B cell (primary cell): ENCODE results near the gene PPP1CC.

ENCODE experiments used
- CTCF ChIP-seq: fragments of 200-600 bp; IDR thresholded peaks from one replicate; pipeline ENCODE4 v1.8.0; 2022; ENCODE audit warnings: antibody characterized with exemption, mild to moderate bottlenecking
- EZH2 ChIP-seq: IDR thresholded peaks from 2 replicates; pipeline ENCODE4 v1.6.1; 2012; ENCODE audit warnings: borderline replicate concordance, low read depth, mild to moderate bottlenecking, moderate library complexity, low read length; ENCODE audit not compliant: insufficient read depth, poor library complexity, severe bottlenecking

DNA sequence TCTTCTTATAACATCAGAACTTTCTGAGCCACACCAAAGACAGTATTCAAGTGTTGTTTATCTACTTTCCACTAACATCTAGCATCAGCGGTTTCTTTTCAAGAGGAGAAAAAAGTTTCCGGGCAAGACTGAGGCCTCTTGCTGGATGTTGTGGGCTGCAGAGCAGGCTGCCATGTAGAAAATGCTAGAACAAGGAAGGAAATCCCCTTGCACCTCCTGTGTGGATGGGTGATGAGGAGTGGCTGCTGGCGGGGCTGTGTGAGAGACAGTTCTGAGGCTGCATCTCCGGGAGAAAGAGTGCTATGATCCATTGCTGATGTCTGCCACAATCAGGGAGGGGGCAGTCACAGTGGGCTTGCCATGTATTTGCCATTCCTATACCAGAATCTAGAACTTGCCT is 37.8 kb upstream of the PPP1CC start:
- TF ChIP-seq CTCF (no peak), EZH2 (no peak)
